Breast epithelium (tissue), 4 donors: ENCODE data around the gene GIPC1. TPM values are rescaled to one million over a fixed set of nuclear protein-coding genes. Genes with fewer than 3 reads are reported as not detected.

Experiments used
- DNase-seq, 2 donors: peaks; one replicate each; pipeline ENCODE4 v3.0.0-alpha.2; 2019; ENCODE audit warnings: low spot score in 2 of 2
- H3K27ac ChIP-seq, 2 donors: fragments of 200-600 bp; sonication (generic) in 1 of 2; one replicate each; pipeline ENCODE4 v1.5.1; 2016 to 2019; ENCODE audit warnings: mild to moderate bottlenecking in 1 of 2
- H3K27me3 ChIP-seq, 2 donors: fragments of 200-600 bp; sonication (generic) in 1 of 2; one replicate each; pipeline versions ENCODE4 v1.5.1 to v1.6.0; 2017 to 2019; ENCODE audit warnings: control low read depth in 1 of 2, mild to moderate bottlenecking in 1 of 2
- H3K36me3 ChIP-seq: fragments of 200-600 bp; one replicate; pipeline ENCODE4 v1.5.1; 2019
- H3K4me1 ChIP-seq, 2 donors: fragments of 200-600 bp; sonication (generic); one replicate each; pipeline ENCODE4 v1.5.1; 2016 to 2019; ENCODE audit warnings: control low read depth in 1 of 2
- H3K4me3 ChIP-seq, 3 donors: fragments of 200-600 bp; sonication (generic); 1 replicate in 2 of 3; 2 replicates in 1 of 3; pipeline ENCODE4 v1.5.1; 2016 to 2019; ENCODE audit warnings: mild to moderate bottlenecking in 3 of 3, moderate library complexity in 2 of 3
- H3K9me3 ChIP-seq, 2 donors: fragments of 200-600 bp; sonication (generic) in 1 of 2; one replicate each; pipeline ENCODE4 v1.5.1; 2016 to 2019; ENCODE audit warnings: control low read depth in 1 of 2
- POLR2A ChIP-seq: fragments of 450-650 bp; IDR thresholded peaks from one replicate; pipeline ENCODE4 v1.6.1; 2016; ENCODE audit warnings: antibody characterized with exemption, mild to moderate bottlenecking, moderate library complexity
- POLR2AphosphoS5 ChIP-seq, 3 donors: sonication (generic); formaldehyde crosslinking; IDR thresholded peaks; one replicate each; pipeline ENCODE4 v1.6.1; 2017; ENCODE audit warnings: antibody characterized with exemption in 3 of 3
- intact Hi-C: fragments of 100-400 bp; cut with DNase I; formaldehyde crosslinking; loops from one replicate; pipeline ENCODE4 v1.15.1; 2023; ENCODE audit warnings: low total_unique reads
- total RNA-seq, 3 donors: library from RNA; depleted of rRNA; stranded (reverse); fragments of >200 nt; gene quantifications; one replicate each; pipeline ENCODE4 v1.1.0, GENCODE V29; 2016
- TF ChIP-seq, protein P1 (sequence below), 3 donors: fragments of 450-650 bp; IDR thresholded peaks; one replicate each; pipeline ENCODE4 v1.5.1; 2016 to 2017; ENCODE audit warnings: antibody characterized with exemption in 3 of 3, mild to moderate bottlenecking in 3 of 3, moderate library complexity in 3 of 3

The GIPC1 gene
- total RNA-seq, 3 donors from 2014 or later = 48.8 to 79.0 (median 72.0) TPM

- no peak for DNase-seq
- intact Hi-C loops = no loop called here
- H3K27ac ChIP-seq = no peak overlapping the region
- H3K4me1 ChIP-seq = peaks cover 0 to 9% of the 10 kb centered on the region in 2 donors
- no peaks in the 10 kb centered on the region for H3K27me3 ChIP-seq
- H3K9me3 ChIP-seq = no peaks in the 10 kb centered on the region
- H3K4me3 ChIP-seq = peak overlapping the region; percentile 77 to 90 (median 80)
- no peak for TF ChIP-seq POLR2AphosphoS5 (IDR thresholded peaks at IDR 0.05)
- TF ChIP-seq POLR2A = no peak
- TF ChIP-seq, protein P1, sequence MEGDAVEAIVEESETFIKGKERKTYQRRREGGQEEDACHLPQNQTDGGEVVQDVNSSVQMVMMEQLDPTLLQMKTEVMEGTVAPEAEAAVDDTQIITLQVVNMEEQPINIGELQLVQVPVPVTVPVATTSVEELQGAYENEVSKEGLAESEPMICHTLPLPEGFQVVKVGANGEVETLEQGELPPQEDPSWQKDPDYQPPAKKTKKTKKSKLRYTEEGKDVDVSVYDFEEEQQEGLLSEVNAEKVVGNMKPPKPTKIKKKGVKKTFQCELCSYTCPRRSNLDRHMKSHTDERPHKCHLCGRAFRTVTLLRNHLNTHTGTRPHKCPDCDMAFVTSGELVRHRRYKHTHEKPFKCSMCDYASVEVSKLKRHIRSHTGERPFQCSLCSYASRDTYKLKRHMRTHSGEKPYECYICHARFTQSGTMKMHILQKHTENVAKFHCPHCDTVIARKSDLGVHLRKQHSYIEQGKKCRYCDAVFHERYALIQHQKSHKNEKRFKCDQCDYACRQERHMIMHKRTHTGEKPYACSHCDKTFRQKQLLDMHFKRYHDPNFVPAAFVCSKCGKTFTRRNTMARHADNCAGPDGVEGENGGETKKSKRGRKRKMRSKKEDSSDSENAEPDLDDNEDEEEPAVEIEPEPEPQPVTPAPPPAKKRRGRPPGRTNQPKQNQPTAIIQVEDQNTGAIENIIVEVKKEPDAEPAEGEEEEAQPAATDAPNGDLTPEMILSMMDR (IDR thresholded peaks at IDR 0.05) = no peak
- no peaks in the 10 kb centered on the region for H3K36me3 ChIP-seq
These were observed 34.6 kb upstream of the GIPC1 start for GRCh38 chr19:14530506-14530905.

DNA sequence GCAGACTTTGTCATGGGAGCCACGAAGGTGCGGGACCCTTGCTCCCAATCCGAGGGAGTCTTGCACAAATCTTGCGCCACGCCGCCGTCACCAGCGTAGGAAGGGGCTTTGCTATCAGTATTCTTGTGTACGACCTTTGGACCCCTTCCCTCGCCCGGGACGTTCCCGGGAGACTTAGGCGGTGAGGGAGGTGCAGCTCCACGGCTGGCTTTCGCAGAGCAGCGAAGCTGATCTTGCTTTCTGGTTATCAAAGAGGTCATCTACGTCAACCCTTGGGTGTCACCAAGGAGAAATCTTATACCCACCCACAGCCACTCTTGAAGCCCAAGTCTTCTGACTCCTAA lies 34.0 kb upstream of the GIPC1 start:
- intact Hi-C loops = no loop called here
- H3K27ac ChIP-seq = peak overlapping the region; percentile 90 to 92
- peaks cover 0 to 9% of the 10 kb centered on the region in 2 donors for H3K4me1 ChIP-seq

DNA sequence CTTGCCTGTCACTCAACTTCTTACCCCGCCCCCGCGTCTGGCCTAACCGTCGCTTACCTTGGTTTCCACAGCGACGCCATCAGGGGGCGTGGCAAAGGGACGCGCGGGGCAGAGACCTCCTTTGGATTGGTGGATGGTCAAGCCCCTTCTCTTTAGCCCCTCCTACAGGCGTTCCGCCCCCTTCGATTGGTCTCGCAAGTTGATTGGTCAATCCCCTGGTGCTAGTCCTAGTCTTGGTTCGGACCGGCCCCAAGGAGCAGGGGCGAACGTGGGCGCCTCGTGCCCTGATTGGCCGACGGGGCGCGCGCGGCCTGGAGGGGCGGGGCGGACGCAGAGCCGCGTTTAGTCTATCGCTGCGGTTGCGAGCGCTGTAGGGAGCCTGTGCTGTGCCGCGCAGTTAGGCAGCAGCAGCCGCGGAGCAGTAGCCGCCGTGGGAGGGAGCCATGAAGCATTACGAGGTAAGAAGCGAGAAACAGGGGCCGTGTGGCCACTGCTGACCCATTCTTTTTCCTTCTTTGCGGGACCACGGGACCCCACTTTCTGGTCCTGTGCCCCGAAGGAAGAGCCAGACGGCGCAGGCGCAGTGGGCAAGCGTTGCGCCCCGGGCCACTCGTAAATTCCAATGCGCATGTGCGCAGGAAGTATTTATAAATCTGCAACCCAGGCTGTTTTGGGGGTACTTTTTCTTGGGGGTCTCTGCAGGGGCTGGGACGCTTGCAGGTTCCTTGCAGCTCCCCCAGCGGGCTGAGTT lies 33.5 kb upstream of the GIPC1 start, which contains the start of gene TECR:
Gene TECR, plus strand, starts transcription at position 341 of the 751 bp plus-strand sequence. Its CDS starts 103 bp downstream, at position 444.
- peak; percentile 100 for DNase-seq
- Histone ChIP-seq H3K4me1 (peaks cover 0 to 9% of the 10 kb centered on the region in 2 donors), H3K27me3 (no peaks in the 10 kb centered on the region), H3K9me3 (no peaks in the 10 kb centered on the region), H3K4me3 (peak within 1 kb of the TSS; percentile 77 to 90 (median 80)), H3K27ac (peak within 1 kb of the TSS; percentile 90 to 92), H3K36me3 (no peaks in the 10 kb centered on the region)
- intact Hi-C loops = no loop called here
- peak; percentile 94 for TF ChIP-seq POLR2A
- TF ChIP-seq, protein P1 (IDR thresholded peaks at IDR 0.05) = no peak
- TF ChIP-seq POLR2AphosphoS5 (IDR thresholded peaks at IDR 0.05) = peak; percentile 95 to 98 (median 98)

More for the DNA sequence above, 34.0 kb upstream of the GIPC1 start:
- peak overlapping the region; percentile 77 to 90 (median 80) for H3K4me3 ChIP-seq
- peak in 1 of 2 donors; percentile 44 for DNase-seq
- TF ChIP-seq POLR2A = no peak
- H3K9me3 ChIP-seq = no peaks in the 10 kb centered on the region
- H3K36me3 ChIP-seq = no peaks in the 10 kb centered on the region
- no peaks in the 10 kb centered on the region for H3K27me3 ChIP-seq

DNA sequence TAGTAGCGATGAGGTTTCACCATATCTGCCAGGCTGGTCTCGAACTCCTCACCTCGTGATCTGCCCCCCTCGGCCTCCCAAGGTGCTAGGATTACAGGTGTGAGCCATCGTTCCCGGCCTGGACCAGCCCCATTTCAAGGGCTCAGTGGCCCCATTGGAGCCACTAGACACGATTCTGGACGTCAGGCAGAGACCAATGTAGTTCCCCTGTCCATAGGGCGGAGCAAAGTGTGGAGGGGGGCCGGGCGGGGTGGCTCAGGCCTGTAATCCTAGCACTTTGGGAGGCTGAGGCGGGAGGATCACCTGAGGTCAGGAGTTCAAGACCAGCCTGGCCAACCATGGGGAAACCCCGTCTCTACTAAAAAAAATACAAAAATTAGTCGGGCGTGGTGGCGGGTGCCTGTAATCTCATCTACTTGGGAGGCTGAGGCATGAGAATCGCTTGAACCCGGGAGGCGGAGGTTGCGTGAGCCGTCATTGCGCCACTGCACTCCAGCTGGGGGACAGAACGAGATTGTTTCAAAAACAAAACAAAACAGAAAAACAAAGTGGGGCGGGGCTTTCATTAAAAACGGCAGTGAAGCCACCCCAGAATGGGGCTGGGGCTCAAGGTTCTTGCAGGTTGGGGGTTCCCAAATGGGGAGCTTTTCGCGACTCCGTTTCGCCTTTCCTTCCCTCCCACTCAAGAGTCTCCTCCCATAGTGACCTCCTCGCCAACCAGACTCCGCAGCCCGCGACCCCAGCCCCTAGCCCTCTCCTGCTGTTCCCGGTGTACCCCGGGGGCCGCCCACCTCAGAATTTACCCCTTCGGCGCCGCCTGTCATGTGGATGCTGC lies 32.7 kb upstream of the GIPC1 start:
- Histone ChIP-seq H3K27ac (peak overlapping the region; percentile 90 to 92), H3K4me3 (peak overlapping the region; percentile 77 to 90 (median 80)), H3K4me1 (peaks cover 0 to 9% of the 10 kb centered on the region in 2 donors), H3K27me3 (no peaks in the 10 kb centered on the region), H3K36me3 (no peaks in the 10 kb centered on the region), H3K9me3 (no peaks in the 10 kb centered on the region)
- no peak for TF ChIP-seq POLR2AphosphoS5 (IDR thresholded peaks at IDR 0.05)
- TF ChIP-seq, protein P1 (IDR thresholded peaks at IDR 0.05) = no peak
- no peak for TF ChIP-seq POLR2A
- intact Hi-C loops = no loop called here
- DNase-seq = peak in 1 of 2 donors; percentile 34

- H3K36me3 ChIP-seq = no peaks in the 10 kb centered on the region
- TF ChIP-seq, protein P1 (IDR thresholded peaks at IDR 0.05) = no peak
- TF ChIP-seq POLR2A (no peak), POLR2AphosphoS5 (IDR thresholded peaks at IDR 0.05) (no peak)
- DNase-seq = no peak
- H3K27ac ChIP-seq = peak overlapping the region; percentile 79 to 83
- H3K4me1 ChIP-seq = peaks cover 0 to 9% of the 10 kb centered on the region in 2 donors
- intact Hi-C loops = no loop called here
- no peaks in the 10 kb centered on the region for H3K9me3 ChIP-seq
- no peak overlapping the region for H3K4me3 ChIP-seq
- no peaks in the 10 kb centered on the region for H3K27me3 ChIP-seq
These were observed 30.5 kb upstream of the GIPC1 start for GRCh38 chr19:14526423-14526822.
